ENCODE measurements around the gene ANK3.

GRCh38 chr10:60186315-60187071 is 203.2 kb downstream of the ANK3 start:
- TF ChIP-seq YY1 (tag by site-specific recombination; IDR thresholded peaks at IDR 0.05) (no peak), CTCF (tag by site-specific recombination; IDR thresholded peaks at IDR 0.05) (no peak), ZNF843 (tag by site-specific recombination; IDR thresholded peaks at IDR 0.05) (no peak), TCF7L2 (IDR thresholded peaks at IDR 0.05; ENCODE audit: borderline replicate concordance, low read depth, low read length) (no peak), ZNF692 (tag by site-specific recombination; IDR thresholded peaks at IDR 0.05) (no peak), ZNF324 (tag by site-specific recombination; IDR thresholded peaks at IDR 0.05) (no peak), REST (tag by site-specific recombination; IDR thresholded peaks at IDR 0.05) (no peak), ZNF26 (tag by site-specific recombination; IDR thresholded peaks at IDR 0.05) (no peak), ZNF23 (tag by site-specific recombination; IDR thresholded peaks at IDR 0.05; ENCODE audit: borderline replicate concordance) (no peak), ZNF114 (tag by site-specific recombination; IDR thresholded peaks at IDR 0.05) (no peak), ZNF664 (tag by site-specific recombination; IDR thresholded peaks at IDR 0.05) (no peak), ELK4 (IDR thresholded peaks at IDR 0.05; ENCODE audit: borderline replicate concordance, low read depth, low read length) (no peak), TSHZ1 (tag by site-specific recombination; IDR thresholded peaks at IDR 0.05; ENCODE audit: borderline replicate concordance) (no peak), ZBTB1 (tag by site-specific recombination; IDR thresholded peaks at IDR 0.05) (no peak)
